SK-N-SH treated with all-trans-retinoic acid at 6 μM for 48 hours (cell line): Measurements from ENCODE around the gene ZNF320.
"Not testable (repeated sequence)": the region's sequence is repeated elsewhere in the genome, so short reads cannot be mapped to it uniquely, and the experiment has no call there.

Source experiments
- ATAC-seq: fragments of 200-7000 bp; cut with Tn5 transposase; 3 replicates; pipeline ENCODE4 v1.9.1; 2020; ENCODE audit warnings: mild to moderate bottlenecking, moderate library complexity
- BACH2 ChIP-seq: fragments of 250-450 bp; sonication (Bioruptor Pico); IDR thresholded peaks from 2 replicates; pipeline ENCODE4 v1.9.0; 2021; ENCODE audit warnings: mild to moderate bottlenecking, borderline replicate concordance
- CSDC2 ChIP-seq: fragments of 250-450 bp; sonication (Bioruptor Pico); IDR thresholded peaks from 2 replicates; pipeline ENCODE4 v1.5.0; 2020; ENCODE audit warnings: mild to moderate bottlenecking, moderate library complexity
- ISL1 ChIP-seq: fragments of 250-450 bp; sonication (Bioruptor Pico); IDR thresholded peaks from 2 replicates; pipeline ENCODE4 v2.1.2; 2022; ENCODE audit warnings: mild to moderate bottlenecking, moderate library complexity
- OSR1 ChIP-seq: fragments of 250-450 bp; sonication (Bioruptor Pico); IDR thresholded peaks from 2 replicates; pipeline ENCODE4 v1.8.0; 2022; ENCODE audit warnings: moderate library complexity, mild to moderate bottlenecking, inconsistent platforms
- PATZ1 ChIP-seq: fragments of 250-450 bp; sonication (Bioruptor Pico); IDR thresholded peaks from 2 replicates; pipeline ENCODE4 v1.8.0; 2020; ENCODE audit warnings: mild to moderate bottlenecking, moderate library complexity, borderline replicate concordance
- PPARA ChIP-seq: fragments of 250-450 bp; sonication (Bioruptor Pico); IDR thresholded peaks from 2 replicates; pipeline ENCODE4 v1.5.0; 2020; ENCODE audit warnings: mild to moderate bottlenecking, borderline replicate concordance
- RARB ChIP-seq: fragments of 250-450 bp; sonication (Bioruptor Pico); IDR thresholded peaks from 2 replicates; pipeline ENCODE4 v1.8.0; 2021; ENCODE audit warnings: mild to moderate bottlenecking, moderate library complexity
- SNAI2 ChIP-seq: fragments of 250-450 bp; sonication (Bioruptor Pico); IDR thresholded peaks from 2 replicates; pipeline ENCODE4 v1.5.0; 2020; ENCODE audit warnings: mild to moderate bottlenecking, moderate library complexity
- TOX ChIP-seq: fragments of 250-450 bp; sonication (Bioruptor Pico); IDR thresholded peaks from 2 replicates; pipeline ENCODE4 v1.8.0; 2021; ENCODE audit warnings: mild to moderate bottlenecking, moderate library complexity, borderline replicate concordance
- TSHZ2 ChIP-seq: fragments of 250-450 bp; sonication (Bioruptor Pico); IDR thresholded peaks from 2 replicates; pipeline ENCODE4 v1.5.0; 2020; ENCODE audit warnings: mild to moderate bottlenecking, moderate library complexity
- ZNF565 ChIP-seq: fragments of 450-650 bp; formaldehyde crosslinking; conservative IDR thresholded peaks from 2 replicates; pipeline ENCODE4 v1.5.0; 2020; ENCODE audit warnings: low read depth, mild to moderate bottlenecking, moderate library complexity
- ZNF70 ChIP-seq: fragments of 450-650 bp; formaldehyde crosslinking; IDR thresholded peaks from 2 replicates; pipeline ENCODE4 v1.5.0; 2020; ENCODE audit warnings: mild to moderate bottlenecking, moderate library complexity

ZNF320 gene

GRCh38 chr19:52897138-52897935 is at the start of gene ZNF320:
ZNF320 (minus strand) TSS chr19:52897635; CDS start chr19:52890255, 7,380 bp downstream.
- peak; percentile 100 for ATAC-seq

GRCh38 chr19:52946322-52947310 is 49.2 kb upstream of the ZNF320 start:
- TF ChIP-seq TSHZ2 (CRISPR knock-in tag) (no peak), BACH2 (CRISPR knock-in tag) (no peak), TOX (CRISPR knock-in tag) (no peak), RARB (CRISPR knock-in tag) (no peak), PATZ1 (CRISPR knock-in tag) (no peak)
- TF ChIP-seq, all 23 proteins: peak for 0
- no peak for ATAC-seq

More at GRCh38 chr19:52897138-52897935, at the start of gene ZNF320:
- TF ChIP-seq RARB (CRISPR knock-in tag) (no peak), SNAI2 (CRISPR knock-in tag) (no peak), PATZ1 (CRISPR knock-in tag) (no peak), OSR1 (CRISPR knock-in tag) (no peak), ZNF565 (no peak), ISL1 (CRISPR knock-in tag) (no peak), ZNF70 (CRISPR knock-in tag) (no peak), TOX (CRISPR knock-in tag) (no peak), PPARA (CRISPR knock-in tag) (no peak), CSDC2 (CRISPR knock-in tag) (no peak)
- TF ChIP-seq, all 23 proteins: peak for 0

- ATAC-seq = no peak
Measured at GRCh38 chr19:52945652-52946321, 48.4 kb upstream of the ZNF320 start.

GRCh38 chr19:52944703-52945493 is 47.5 kb upstream of the ZNF320 start:
- not testable (repeated sequence) for ATAC-seq

More at GRCh38 chr19:52945652-52946321, 48.4 kb upstream of the ZNF320 start:
- TF ChIP-seq CSDC2 (CRISPR knock-in tag) (no peak), TOX (CRISPR knock-in tag) (no peak), ZNF565 (no peak), ZNF70 (CRISPR knock-in tag) (no peak)
